ENCODE results near the gene SPESP1. TPM values are rescaled to one million over a fixed set of nuclear protein-coding genes. Genes with fewer than 3 reads are reported as not detected.

Gene SPESP1
- total and polyA plus RNA-seq, 2 donors (not counting 3 experiments of a cell fraction or from before 2014, with no cell fraction given) = 1.5 to 2.0 TPM

GRCh38 chr15:68951813-68952212 is 21.5 kb downstream of the SPESP1 start:
- no peaks in the 10 kb centered on the region for H3K36me3 ChIP-seq (ENCODE audit: control insufficient read depth in 2 of 2, extremely low read depth in 1 of 2, insufficient read depth in 2 of 2, low read length in 2 of 2)
- no peaks in the 10 kb centered on the region for H3K9me3 ChIP-seq (replicated peaks; ENCODE audit: control insufficient read depth, insufficient read depth, low read length)
- no peaks in the 10 kb centered on the region for H3K79me2 ChIP-seq (ENCODE audit: control insufficient read depth, insufficient read depth, low read length)
- dilution Hi-C loops (cut with MboI; ENCODE audit: extremely low pct_ligation_motif_present, low sequenced_read_pairs) = no loop called here
- H3K9me1 ChIP-seq (replicated peaks; ENCODE audit: control insufficient read depth, extremely low read depth, insufficient read depth, low read length) = no peaks in the 10 kb centered on the region
- DNase-seq (ENCODE audit: low read depth, low spot score) (no peak), FAIRE-seq (no peak)
- H3K27me3 ChIP-seq (ENCODE audit: control insufficient read depth in 2 of 2, insufficient read depth in 2 of 2, low read length in 2 of 2) = peaks cover 4 to 15% of the 10 kb centered on the region in 2 experiments
- ChIA-PET CTCF (no interaction called here), POLR2A (no interaction called here)
- BruUV-seq (replicated peaks) = no TSS peak
- H3K4me1 ChIP-seq (ENCODE audit: control insufficient read depth, extremely low read depth, insufficient read depth, low read length) = no peaks in the 10 kb centered on the region
- H3K4me2 ChIP-seq (ENCODE audit: insufficient read depth, low read length) = no peak overlapping the region
- no peaks in the 10 kb centered on the region for H4K20me1 ChIP-seq (replicated peaks; ENCODE audit: control insufficient read depth, extremely low read depth, insufficient read depth, low read length)
- H2AFZ ChIP-seq (ENCODE audit: low read depth, low read length) = no peak overlapping the region
- H3K9ac ChIP-seq (replicated peaks; ENCODE audit: extremely low read depth, insufficient read depth, low read length) = no peak overlapping the region
- H3K4me3 ChIP-seq (replicated peaks in 1 of 3; ENCODE audit: insufficient read depth in 1 of 3, low read depth in 1 of 3, low read length in 3 of 3) = no peak overlapping the region
- TF ChIP-seq GATA2 (IDR thresholded peaks at IDR 0.05; ENCODE audit: insufficient read depth, insufficient read length, low read depth, low read length) = no peak
- TF ChIP-seq MAX (IDR thresholded peaks at IDR 0.05; ENCODE audit: insufficient read depth, insufficient read length) = no peak
- no peak for TF ChIP-seq POLR2AphosphoS5 (IDR thresholded peaks at IDR 0.05; ENCODE audit: insufficient read depth, low read depth, low read length)
- no peak for TF ChIP-seq FOS (IDR thresholded peaks at IDR 0.05; ENCODE audit: borderline replicate concordance, insufficient read depth, low read length)
- intact Hi-C loops (cut with micrococcal nuclease) = no loop called here
- no peak overlapping the region for H3K27ac ChIP-seq (ENCODE audit: insufficient read depth, low read depth, low read length)

- ChIA-PET CTCF (no interaction called here), POLR2A (no interaction called here)
- H3K27ac ChIP-seq (ENCODE audit: insufficient read depth, low read depth, low read length) = no peak overlapping the region
- FAIRE-seq = no peak
- no peak overlapping the region for H3K4me3 ChIP-seq (replicated peaks in 1 of 3; ENCODE audit: insufficient read depth in 1 of 3, low read depth in 1 of 3, low read length in 3 of 3)
- H3K9ac ChIP-seq (replicated peaks; ENCODE audit: extremely low read depth, insufficient read depth, low read length) = no peak overlapping the region
- TF ChIP-seq JUN (IDR thresholded peaks at IDR 0.05; ENCODE audit: borderline replicate concordance, insufficient read depth, insufficient read length, low read depth) = no peak
- no peak for TF ChIP-seq FOS (IDR thresholded peaks at IDR 0.05; ENCODE audit: borderline replicate concordance, insufficient read depth, low read length)
- TF ChIP-seq MYC (IDR thresholded peaks at IDR 0.05; ENCODE audit: low read depth, low read length) = no peak
- no peak for TF ChIP-seq GATA2 (IDR thresholded peaks at IDR 0.05; ENCODE audit: insufficient read depth, insufficient read length, low read depth, low read length)
- TF ChIP-seq MAX (IDR thresholded peaks at IDR 0.05; ENCODE audit: insufficient read depth, insufficient read length) = no peak
- no peak for TF ChIP-seq CTCF (IDR thresholded peaks at IDR 0.05; ENCODE audit: extremely low read depth in 1 of 2, insufficient read depth in 1 of 2, low read depth in 1 of 2, low read length in 2 of 2)
- TF ChIP-seq POLR2AphosphoS5 (IDR thresholded peaks at IDR 0.05; ENCODE audit: insufficient read depth, low read depth, low read length) = no peak
- TF ChIP-seq EZH2 (IDR thresholded peaks at IDR 0.05; ENCODE audit: borderline replicate concordance, low read depth, low read length, severe bottlenecking) = no peak
- TF ChIP-seq POLR2A (IDR thresholded peaks at IDR 0.05; ENCODE audit: low read depth, low read length) = no peak
- no peak overlapping the region for H2AFZ ChIP-seq (ENCODE audit: low read depth, low read length)
- H3K36me3 ChIP-seq (ENCODE audit: control insufficient read depth in 2 of 2, extremely low read depth in 1 of 2, insufficient read depth in 2 of 2, low read length in 2 of 2) = no peaks in the 10 kb centered on the region
- dilution Hi-C loops (cut with MboI; ENCODE audit: extremely low pct_ligation_motif_present, low sequenced_read_pairs) = no loop called here
- no peaks in the 10 kb centered on the region for H3K79me2 ChIP-seq (ENCODE audit: control insufficient read depth, insufficient read depth, low read length)
- BruUV-seq (replicated peaks) = no TSS peak
- H3K4me1 ChIP-seq (ENCODE audit: control insufficient read depth, extremely low read depth, insufficient read depth, low read length) = no peaks in the 10 kb centered on the region
- no peaks in the 10 kb centered on the region for H3K9me3 ChIP-seq (replicated peaks; ENCODE audit: control insufficient read depth, insufficient read depth, low read length)
- H3K9me1 ChIP-seq (replicated peaks; ENCODE audit: control insufficient read depth, extremely low read depth, insufficient read depth, low read length) = no peaks in the 10 kb centered on the region
- peaks cover 2 to 12% of the 10 kb centered on the region in 2 experiments for H3K27me3 ChIP-seq (ENCODE audit: control insufficient read depth in 2 of 2, insufficient read depth in 2 of 2, low read length in 2 of 2)
- H3K4me2 ChIP-seq (ENCODE audit: insufficient read depth, low read length) = no peak overlapping the region
- intact Hi-C loops (cut with micrococcal nuclease) = no loop called here
- no peaks in the 10 kb centered on the region for H4K20me1 ChIP-seq (replicated peaks; ENCODE audit: control insufficient read depth, extremely low read depth, insufficient read depth, low read length)
- no peak for DNase-seq (ENCODE audit: low read depth, low spot score)
Observed at GRCh38 chr15:68957696-68958095, 27.4 kb downstream of the SPESP1 start.
